Endothelial cell of umbilical vein (primary cell): ENCODE results near the gene TLE4. TPM values are rescaled to one million over a fixed set of nuclear protein-coding genes. Genes with fewer than 3 reads are reported as not detected.

Experiments used
- BruUV-seq: library from RNA; stranded (reverse); fragments of 400-500 nt; replicated peaks from 2 replicates; lab custom pipeline; 2021; lab: Mats Ljungman, UMichigan
- CTCF ChIA-PET: fragments of 300-600, 350-600 bp; sonication (Branson Sonifier 250); formaldehyde crosslinking; loops from one replicate; lab custom pipeline; 2021; ENCODE audit warnings: antibody characterized with exemption, inconsistent platforms; lab: Charles Lee
- POLR2A ChIA-PET: fragments of 300-600, 350-600 bp; sonication (Branson Sonifier 250); formaldehyde crosslinking; loops from one replicate; lab custom pipeline; 2021; ENCODE audit warnings: antibody characterized with exemption, inconsistent platforms; lab: Charles Lee
- DNase-seq: peaks from one replicate; pipeline ENCODE4 v3.0.0-alpha.2; 2011; ENCODE audit warnings: low read depth, low spot score
- FAIRE-seq: peaks from 2 replicates; lab custom pipeline; 2011; peaks lifted over from hg19 to GRCh38; lab: Jason Lieb, UNC
- H2AFZ ChIP-seq: 2 replicates; pipeline ENCODE4 v1.6.0; 2012; ENCODE audit warnings: low read depth, low read length, control low read depth, inconsistent platforms
- H3K27ac ChIP-seq: 2 replicates; pipeline ENCODE4 v1.5.1; 2011; ENCODE audit warnings: low read depth, mild to moderate bottlenecking, control low read depth, low read length, moderate library complexity; ENCODE audit not compliant: insufficient read depth
- H3K27me3 ChIP-seq, 2 experiments: 2 replicates each; pipeline versions ENCODE4 v1.6.0 to v1.6.1; 2011; ENCODE audit warnings: low read length in 2 of 2, mixed read lengths in 1 of 2; ENCODE audit not compliant: control insufficient read depth in 2 of 2, insufficient read depth in 2 of 2
- H3K36me3 ChIP-seq, 2 experiments: 2 replicates in 1 of 2; 3 replicates in 1 of 2; pipeline ENCODE4 v1.5.1; 2011; ENCODE audit warnings: low read length in 2 of 2, mild to moderate bottlenecking in 1 of 2, moderate library complexity in 1 of 2; ENCODE audit not compliant: control insufficient read depth in 2 of 2, insufficient read depth in 2 of 2; ENCODE audit errors: extremely low read depth in 1 of 2
- H3K4me1 ChIP-seq: 3 replicates; pipeline ENCODE4 v1.5.1; 2011; ENCODE audit warnings: mild to moderate bottlenecking, low read length; ENCODE audit not compliant: control insufficient read depth, insufficient read depth; ENCODE audit errors: extremely low read depth
- H3K4me2 ChIP-seq: 2 replicates; pipeline ENCODE4 v1.6.1; 2011; ENCODE audit warnings: low read length, control low read depth, mixed read lengths; ENCODE audit not compliant: insufficient read depth
- H3K4me3 ChIP-seq, 3 experiments: fragments of 200-600 bp in 1 of 3; sonication (generic), shearing (Covaris generic) in 1 of 3; replicated peaks in 1 of 3; 2 replicates each; pipeline ENCODE4 v1.5.1; 2011 to 2016; ENCODE audit warnings: control low read depth in 3 of 3, low read length in 3 of 3, mild to moderate bottlenecking in 2 of 3, inconsistent platforms in 1 of 3, low read depth in 1 of 3, moderate library complexity in 1 of 3; ENCODE audit not compliant: insufficient read depth in 1 of 3
- H3K79me2 ChIP-seq: 2 replicates; pipeline ENCODE4 v1.6.0; 2012; ENCODE audit warnings: low read length, inconsistent platforms; ENCODE audit not compliant: control insufficient read depth, insufficient read depth
- H3K9ac ChIP-seq: replicated peaks from 2 replicates; pipeline ENCODE3; 2011; ENCODE audit warnings: low read length, control low read depth; ENCODE audit not compliant: insufficient read depth; ENCODE audit errors: extremely low read depth
- H3K9me1 ChIP-seq: replicated peaks from 3 replicates; pipeline ENCODE4 v1.6.0; 2011; ENCODE audit warnings: mild to moderate bottlenecking, low read length; ENCODE audit not compliant: control insufficient read depth, insufficient read depth; ENCODE audit errors: extremely low read depth
- H3K9me3 ChIP-seq: replicated peaks from 2 replicates; pipeline ENCODE4 v1.5.1; 2012; ENCODE audit warnings: low read length, inconsistent platforms; ENCODE audit not compliant: control insufficient read depth, insufficient read depth
- H4K20me1 ChIP-seq: replicated peaks from 2 replicates; pipeline ENCODE3; 2011; ENCODE audit warnings: mild to moderate bottlenecking, low read length; ENCODE audit not compliant: control insufficient read depth, insufficient read depth; ENCODE audit errors: extremely low read depth
- EZH2 ChIP-seq: IDR thresholded peaks from 2 replicates; pipeline ENCODE4 v1.6.1; 2012; ENCODE audit warnings: borderline replicate concordance, low read depth, mild to moderate bottlenecking, moderate library complexity, low read length, inconsistent platforms; ENCODE audit not compliant: severe bottlenecking
- FOS ChIP-seq: IDR thresholded peaks from 2 replicates; pipeline ENCODE4 v1.6.1; 2011; ENCODE audit warnings: mild to moderate bottlenecking, low read length, moderate library complexity, borderline replicate concordance; ENCODE audit not compliant: insufficient read depth
- GATA2 ChIP-seq: IDR thresholded peaks from 2 replicates; pipeline ENCODE4 v1.7.0; 2011; ENCODE audit warnings: low read depth, mild to moderate bottlenecking, moderate library complexity, mixed read lengths, low read length; ENCODE audit not compliant: insufficient read length, insufficient read depth
- JUN ChIP-seq: IDR thresholded peaks from 2 replicates; pipeline ENCODE4 v1.6.1; 2011; ENCODE audit warnings: borderline replicate concordance, low read depth; ENCODE audit not compliant: insufficient read length, insufficient read depth
- MYC ChIP-seq: IDR thresholded peaks from one replicate; pipeline ENCODE4 v1.6.1; 2011; ENCODE audit warnings: mild to moderate bottlenecking, low read depth, low read length
- POLR2A ChIP-seq: IDR thresholded peaks from 2 replicates; pipeline ENCODE4 v1.6.1; 2012; ENCODE audit warnings: low read depth, mild to moderate bottlenecking, control low read depth, low read length
- POLR2AphosphoS5 ChIP-seq: IDR thresholded peaks from 2 replicates; pipeline ENCODE4 v1.6.1; 2012; ENCODE audit warnings: low read depth, mild to moderate bottlenecking, control low read depth, low read length, moderate library complexity; ENCODE audit not compliant: insufficient read depth
- dilution Hi-C: fragments of 300-500 bp; cut with MboI; formaldehyde crosslinking; loops from one replicate; pipeline ENCODE4 v1.15.0; 2019; ENCODE audit warnings: low sequenced_read_pairs; ENCODE audit not compliant: extremely low pct_ligation_motif_present
- intact Hi-C: fragments of 100-400 bp; cut with micrococcal nuclease; formaldehyde crosslinking; loops from one replicate; pipeline ENCODE4 v1.10.0; 2022
- polyA plus RNA-seq, 4 experiments: library from polyadenylated mRNA; depleted of rRNA in 3 of 4; stranded (reverse) in 3 of 4; unstranded in 1 of 4; fragments of >200 nt; gene quantifications; 2 replicates each; pipeline versions ENCODE4 v1.2.1 to v1.2.3, GENCODE V29; 2011 to 2012; ENCODE audit warnings: missing spikeins in 1 of 4
- total RNA-seq: library from RNA; stranded (reverse); gene quantifications from 2 replicates; pipeline ENCODE4 v1.2.3, GENCODE V29; 2021
- TF ChIP-seq, protein P1 (sequence below), 2 donors: IDR thresholded peaks; 1 replicate in 1 of 2; 2 replicates in 1 of 2; pipeline ENCODE4 v1.5.1; 2011; ENCODE audit warnings: low read length in 2 of 2, mild to moderate bottlenecking in 2 of 2, moderate library complexity in 2 of 2, control low read depth in 1 of 2, inconsistent platforms in 1 of 2, low read depth in 1 of 2; ENCODE audit not compliant: insufficient read depth in 1 of 2; ENCODE audit errors: extremely low read depth in 1 of 2
- TF ChIP-seq, protein P2 (sequence below): IDR thresholded peaks from 2 replicates; pipeline ENCODE4 v1.6.1; 2011; ENCODE audit not compliant: insufficient read depth, insufficient read length

Gene TLE4
- total and polyA plus RNA-seq, 2 donors (not counting 3 experiments of a cell fraction or from before 2014, with no cell fraction given), result 31.4 to 32.3 TPM

DNA sequence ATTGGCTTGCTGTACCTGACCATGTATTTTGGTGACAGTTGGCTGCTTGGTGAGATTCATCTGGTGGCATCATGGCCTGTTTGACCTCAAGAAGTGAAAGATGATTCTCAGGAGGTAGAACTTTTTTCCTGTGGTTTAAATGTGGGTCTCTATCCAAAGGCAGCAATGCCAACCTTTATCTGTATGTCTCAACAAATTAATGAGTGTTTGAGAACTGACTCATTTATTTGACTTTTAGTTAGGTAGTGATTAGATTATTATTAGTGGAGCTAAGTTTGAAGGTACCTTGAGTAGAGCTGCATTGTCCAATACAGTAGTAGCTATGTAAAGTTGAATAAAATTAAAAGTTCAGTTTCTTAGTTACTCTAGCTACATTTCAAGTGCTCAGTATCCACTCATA lies 48.2 kb downstream of the TLE4 start:
- no peak for DNase-seq
- peaks cover 12% of the 10 kb centered on the region for H3K4me1 ChIP-seq
- H3K9me1 ChIP-seq, result no peaks in the 10 kb centered on the region
- no peaks in the 10 kb centered on the region for H3K9me3 ChIP-seq
- intact Hi-C loops (no loop called here), dilution Hi-C loops (no loop called here)
- no peak overlapping the region for H3K4me3 ChIP-seq
- no peak overlapping the region for H3K9ac ChIP-seq
- ChIA-PET POLR2A (no interaction called here), CTCF (no interaction called here)
- TF ChIP-seq POLR2AphosphoS5, result no peak
- no peak overlapping the region for H3K27ac ChIP-seq
- no peak for FAIRE-seq
- no peaks in the 10 kb centered on the region for H3K36me3 ChIP-seq
- no peaks in the 10 kb centered on the region for H3K27me3 ChIP-seq
- H4K20me1 ChIP-seq, result no peaks in the 10 kb centered on the region
- no peaks in the 10 kb centered on the region for H3K79me2 ChIP-seq
- no TSS peak for BruUV-seq
- H3K4me2 ChIP-seq, result no peak overlapping the region
- no peak overlapping the region for H2AFZ ChIP-seq

DNA sequence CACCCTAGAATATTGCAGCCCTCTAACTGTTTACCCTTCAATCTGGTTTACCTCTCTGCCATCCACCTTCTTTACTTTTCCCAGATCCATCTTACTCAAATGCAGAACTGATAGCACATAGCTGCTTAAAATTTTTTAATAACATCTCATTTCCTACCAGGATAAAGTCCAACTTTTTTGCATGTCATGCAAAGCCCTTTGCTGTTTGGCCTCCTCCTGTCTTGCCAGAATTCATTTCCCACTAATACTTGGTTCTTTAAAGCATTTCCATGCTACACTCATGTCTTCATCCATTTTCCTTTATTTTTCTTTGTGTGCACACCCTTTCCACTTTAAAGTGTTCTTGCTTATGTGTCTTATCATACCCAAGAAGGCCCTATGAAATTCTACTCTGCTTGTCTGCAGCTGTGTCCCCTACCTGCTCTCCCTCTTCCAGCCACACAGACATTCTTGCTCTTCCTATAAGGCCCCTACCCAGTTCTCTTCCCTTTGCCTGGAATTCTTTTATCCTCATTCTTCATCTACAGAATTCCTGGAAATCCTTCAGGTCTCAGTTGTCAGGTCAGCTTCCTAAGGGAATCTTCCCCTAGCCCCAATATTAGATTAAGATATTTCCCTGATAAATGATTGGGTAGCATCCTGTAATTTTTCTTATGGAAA lies 50.3 kb downstream of the TLE4 start:
- Histone ChIP-seq H3K9me3 (no peaks in the 10 kb centered on the region), H3K4me2 (no peak overlapping the region), H3K27me3 (no peaks in the 10 kb centered on the region), H3K9ac (no peak overlapping the region), H3K4me1 (peaks cover 12% of the 10 kb centered on the region), H3K4me3 (no peak overlapping the region), H3K79me2 (no peaks in the 10 kb centered on the region), H3K36me3 (no peaks in the 10 kb centered on the region), H3K9me1 (no peaks in the 10 kb centered on the region), H4K20me1 (no peaks in the 10 kb centered on the region), H3K27ac (no peak overlapping the region), H2AFZ (no peak overlapping the region)
- intact Hi-C loops, result no loop called here
- dilution Hi-C loops, result no loop called here
- POLR2A ChIA-PET, result no interaction called here
- DNase-seq (no peak), FAIRE-seq (no peak)
- CTCF ChIA-PET, result no interaction called here
- BruUV-seq, result no TSS peak
- TF ChIP-seq, protein P1, sequence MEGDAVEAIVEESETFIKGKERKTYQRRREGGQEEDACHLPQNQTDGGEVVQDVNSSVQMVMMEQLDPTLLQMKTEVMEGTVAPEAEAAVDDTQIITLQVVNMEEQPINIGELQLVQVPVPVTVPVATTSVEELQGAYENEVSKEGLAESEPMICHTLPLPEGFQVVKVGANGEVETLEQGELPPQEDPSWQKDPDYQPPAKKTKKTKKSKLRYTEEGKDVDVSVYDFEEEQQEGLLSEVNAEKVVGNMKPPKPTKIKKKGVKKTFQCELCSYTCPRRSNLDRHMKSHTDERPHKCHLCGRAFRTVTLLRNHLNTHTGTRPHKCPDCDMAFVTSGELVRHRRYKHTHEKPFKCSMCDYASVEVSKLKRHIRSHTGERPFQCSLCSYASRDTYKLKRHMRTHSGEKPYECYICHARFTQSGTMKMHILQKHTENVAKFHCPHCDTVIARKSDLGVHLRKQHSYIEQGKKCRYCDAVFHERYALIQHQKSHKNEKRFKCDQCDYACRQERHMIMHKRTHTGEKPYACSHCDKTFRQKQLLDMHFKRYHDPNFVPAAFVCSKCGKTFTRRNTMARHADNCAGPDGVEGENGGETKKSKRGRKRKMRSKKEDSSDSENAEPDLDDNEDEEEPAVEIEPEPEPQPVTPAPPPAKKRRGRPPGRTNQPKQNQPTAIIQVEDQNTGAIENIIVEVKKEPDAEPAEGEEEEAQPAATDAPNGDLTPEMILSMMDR (IDR thresholded peaks at IDR 0.05; ENCODE audit: extremely low read depth in 1 of 2, insufficient read depth in 1 of 2, low read depth in 1 of 2, low read length in 2 of 2), result no peak
- TF ChIP-seq POLR2AphosphoS5, result no peak
- no peak for TF ChIP-seq FOS
- TF ChIP-seq MYC, result no peak
- no peak for TF ChIP-seq JUN
- no peak for TF ChIP-seq POLR2A
- no peak for TF ChIP-seq EZH2
- no peak for TF ChIP-seq GATA2
- TF ChIP-seq, protein P2, sequence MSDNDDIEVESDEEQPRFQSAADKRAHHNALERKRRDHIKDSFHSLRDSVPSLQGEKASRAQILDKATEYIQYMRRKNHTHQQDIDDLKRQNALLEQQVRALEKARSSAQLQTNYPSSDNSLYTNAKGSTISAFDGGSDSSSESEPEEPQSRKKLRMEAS, result no peak
